Fibroblast of villous mesenchyme (primary cell): ENCODE measurements around the gene GPS1. TPM values are rescaled to one million over a fixed set of nuclear protein-coding genes. Genes with fewer than 3 reads are reported as not detected.
A peak's percentile ranks its signal among the peaks of the same experiment; 100 is the strongest.

Experiments
- DNase-seq: peaks from one replicate; pipeline ENCODE4 v3.0.0-alpha.2; 2010; ENCODE audit warnings: low read depth
- H3K4me3 ChIP-seq: 2 replicates; pipeline ENCODE4 v1.5.1; 2011; ENCODE audit warnings: low read depth, mild to moderate bottlenecking, low read length
- CTCF ChIP-seq: IDR thresholded peaks from 2 replicates; pipeline ENCODE4 v1.5.1; 2012; ENCODE audit warnings: low read depth, mild to moderate bottlenecking, low read length; ENCODE audit not compliant: insufficient read depth
- total RNA-seq: library from RNA; depleted of rRNA; stranded (reverse); fragments of >200 nt; gene quantifications from 2 replicates; pipeline ENCODE4 v1.2.3, GENCODE V29; 2012

The GPS1 gene
- total RNA-seq, 1 donor, result 104 TPM

- no peak overlapping the region for H3K4me3 ChIP-seq
These were observed 49.0 kb downstream of the GPS1 start for GRCh38 chr17:82100502-82101298.

GRCh38 chr17:82101301-82101715 lies 49.6 kb downstream of the GPS1 start:
- H3K4me3 ChIP-seq, result no peak overlapping the region
- no peak for TF ChIP-seq CTCF
- DNase-seq, result no peak

More at GRCh38 chr17:82100502-82101298, 49.0 kb downstream of the GPS1 start:
- no peak for DNase-seq
- no peak for TF ChIP-seq CTCF

- no peak overlapping the region for H3K4me3 ChIP-seq
These were observed 50.3 kb downstream of the GPS1 start for GRCh38 chr17:82101767-82102679.

GRCh38 chr17:82103553-82104451 lies 52.1 kb downstream of the GPS1 start:
- H3K4me3 ChIP-seq, result no peak overlapping the region
- DNase-seq, result peak; percentile 56
- no peak for TF ChIP-seq CTCF

More at GRCh38 chr17:82101767-82102679, 50.3 kb downstream of the GPS1 start:
- DNase-seq, result no peak
- TF ChIP-seq CTCF, result no peak

- no peak for TF ChIP-seq CTCF
- H3K4me3 ChIP-seq, result no peak overlapping the region
- DNase-seq, result no peak
These were observed 53.2 kb downstream of the GPS1 start for GRCh38 chr17:82104797-82105416.
